GM23338 (cell line): ENCODE data around the gene KCNAB2. TPM values are rescaled to one million over a fixed set of nuclear protein-coding genes. Genes with fewer than 3 reads are reported as not detected.
A peak's percentile ranks its signal among the peaks of the same experiment; 100 is the strongest.

Source experiments
- ATAC-seq: fragments of 200-7000 bp; cut with Tn5 transposase; 3 replicates; pipeline ENCODE4 v1.9.1; 2020
- DNase-seq: peaks from one replicate; pipeline ENCODE4 v3.0.0-alpha.2; 2015; ENCODE audit warnings: low spot score
- H2AFZ ChIP-seq: fragments of 200-600 bp; sonication (generic); 2 replicates; pipeline ENCODE4 v1.8.0; 2016; ENCODE audit warnings: antibody characterized with exemption, mild to moderate bottlenecking, moderate library complexity
- H3F3A ChIP-seq: fragments of 200-600 bp; sonication (generic); replicated peaks from 2 replicates; pipeline ENCODE4 v1.8.0; 2017; ENCODE audit warnings: antibody characterized with exemption, mixed run types, low read depth
- H3K27ac ChIP-seq: fragments of 200-600 bp; sonication (generic); 2 replicates; pipeline ENCODE4 v1.6.1; 2016; ENCODE audit warnings: low read depth
- H3K27me3 ChIP-seq: fragments of 200-600 bp; sonication (generic); 2 replicates; pipeline ENCODE4 v1.8.0; 2016; ENCODE audit warnings: mild to moderate bottlenecking, mixed run types, moderate library complexity; ENCODE audit not compliant: insufficient read depth
- H3K36me3 ChIP-seq: fragments of 200-600 bp; sonication (generic); 2 replicates; pipeline ENCODE4 v1.8.0; 2016; ENCODE audit warnings: mild to moderate bottlenecking; ENCODE audit not compliant: insufficient read depth
- H3K4me1 ChIP-seq: fragments of 200-600 bp; sonication (generic); 2 replicates; pipeline ENCODE4 v1.8.0; 2016; ENCODE audit warnings: mild to moderate bottlenecking, moderate library complexity; ENCODE audit not compliant: insufficient read depth
- H3K4me2 ChIP-seq: fragments of 200-600 bp; sonication (generic); 2 replicates; pipeline ENCODE4 v1.7.1; 2017; ENCODE audit warnings: mixed run types
- H3K4me3 ChIP-seq: fragments of 200-600 bp; sonication (generic); 2 replicates; pipeline ENCODE4 v1.6.1; 2016; ENCODE audit warnings: mixed run types
- H3K79me2 ChIP-seq: fragments of 200-600 bp; sonication (generic); replicated peaks from 2 replicates; pipeline ENCODE4 v1.8.0; 2017; ENCODE audit warnings: mild to moderate bottlenecking; ENCODE audit not compliant: insufficient read depth
- H3K9me2 ChIP-seq: fragments of 200-600 bp; sonication (generic); 2 replicates; pipeline ENCODE4 v1.8.0; 2017; ENCODE audit not compliant: insufficient read depth
- H4K20me1 ChIP-seq: fragments of 200-600 bp; sonication (generic); replicated peaks from 2 replicates; pipeline ENCODE4 v1.8.0; 2017; ENCODE audit warnings: mild to moderate bottlenecking; ENCODE audit not compliant: insufficient read depth
- H3K27ac Mint-ChIP-seq: 2 replicates; pipeline ENCODE4 v1.8.0; 2020; ENCODE audit warnings: inconsistent platforms, mild to moderate bottlenecking, moderate library complexity, mixed read lengths
- H3K27me3 Mint-ChIP-seq: 3 replicates; pipeline ENCODE4 v1.8.0; 2022; ENCODE audit warnings: low read depth, mild to moderate bottlenecking, moderate library complexity, mixed read lengths, inconsistent platforms; ENCODE audit not compliant: insufficient read depth, poor library complexity
- H3K36me3 Mint-ChIP-seq: 3 replicates; pipeline ENCODE4 v1.8.0; 2021; ENCODE audit warnings: low read depth, mild to moderate bottlenecking, inconsistent platforms, moderate library complexity, mixed read lengths
- H3K4me1 Mint-ChIP-seq: 3 replicates; pipeline ENCODE4 v1.8.0; 2020; ENCODE audit warnings: mild to moderate bottlenecking, inconsistent platforms, mixed read lengths
- H3K4me3 Mint-ChIP-seq: 3 replicates; pipeline ENCODE4 v1.8.0; 2021; ENCODE audit warnings: moderate library complexity, mild to moderate bottlenecking, inconsistent platforms, mixed read lengths
- H3K9me3 Mint-ChIP-seq: 3 replicates; pipeline ENCODE4 v1.8.0; 2020; ENCODE audit warnings: moderate library complexity, mild to moderate bottlenecking, inconsistent platforms, mixed read lengths
- CREB1 ChIP-seq: fragments of 250-450 bp; sonication (Bioruptor Pico); IDR thresholded peaks from 2 replicates; pipeline ENCODE4 v1.5.0; 2020; ENCODE audit warnings: low read depth, mild to moderate bottlenecking, moderate library complexity
- EZH2 ChIP-seq: fragments of 200-600 bp; sonication (generic); IDR thresholded peaks from one replicate; pipeline ENCODE4 v1.8.0; 2017; ENCODE audit warnings: antibody characterized with exemption, mild to moderate bottlenecking, low read depth; ENCODE audit not compliant: unreplicated experiment
- JUNB ChIP-seq: IDR thresholded peaks from one replicate; pipeline ENCODE4 v1.6.1; 2016; ENCODE audit warnings: antibody characterized with exemption; ENCODE audit not compliant: unreplicated experiment
- NANOG ChIP-seq: IDR thresholded peaks from 2 replicates; pipeline ENCODE4 v1.6.1; 2016; ENCODE audit warnings: antibody characterized with exemption, borderline replicate concordance
- POLR2AphosphoS5 ChIP-seq: IDR thresholded peaks from 2 replicates; pipeline ENCODE4 v1.6.1; 2016; ENCODE audit warnings: antibody characterized with exemption, low read depth
- polyA plus RNA-seq: library from polyadenylated mRNA; unstranded; fragments of >200 nt; fragmentation: Nextera tagmentation; extraction: Ambion mirVana; gene quantifications from 2 replicates; pipeline ENCODE4 v1.2.1, GENCODE V29; 2016
- total RNA-seq: library from RNA; depleted of rRNA; stranded (reverse); fragments of >200 nt; shearing (Covaris generic); gene quantifications from 2 replicates; pipeline ENCODE4 v1.2.3, GENCODE V29; 2014
- TF ChIP-seq, protein P1 (sequence below): IDR thresholded peaks from 2 replicates; pipeline ENCODE4 v1.6.1; 2016; ENCODE audit warnings: antibody characterized with exemption
- TF ChIP-seq, protein P2 (sequence below): IDR thresholded peaks from one replicate; pipeline ENCODE4 v1.6.1; 2018; ENCODE audit warnings: antibody characterized with exemption; ENCODE audit not compliant: unreplicated experiment

KCNAB2 gene
- total and polyA plus RNA-seq, 2 experiments from 2014 or later, result 3.0 to 3.7 TPM

DNA sequence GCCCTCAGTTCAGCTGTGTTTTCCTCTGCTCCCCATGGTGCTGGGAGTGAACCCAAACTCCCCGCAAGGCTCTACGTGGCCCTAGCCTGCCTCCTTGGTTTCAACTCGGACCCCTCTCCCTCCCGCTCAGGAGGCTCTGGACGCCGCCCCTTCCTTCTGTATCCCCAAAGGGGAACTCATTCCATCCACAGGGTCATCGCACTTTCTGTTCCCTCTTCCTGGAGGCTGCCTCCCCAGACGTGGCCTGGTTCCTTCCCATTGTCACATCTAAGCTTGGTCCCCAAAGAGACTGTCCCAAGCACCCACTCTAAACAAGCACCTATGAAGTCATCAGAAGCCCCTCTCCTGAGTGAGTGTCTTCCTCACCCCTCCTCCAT lies 10.9 kb downstream of the KCNAB2 start (continued):
- TF ChIP-seq, protein P1, sequence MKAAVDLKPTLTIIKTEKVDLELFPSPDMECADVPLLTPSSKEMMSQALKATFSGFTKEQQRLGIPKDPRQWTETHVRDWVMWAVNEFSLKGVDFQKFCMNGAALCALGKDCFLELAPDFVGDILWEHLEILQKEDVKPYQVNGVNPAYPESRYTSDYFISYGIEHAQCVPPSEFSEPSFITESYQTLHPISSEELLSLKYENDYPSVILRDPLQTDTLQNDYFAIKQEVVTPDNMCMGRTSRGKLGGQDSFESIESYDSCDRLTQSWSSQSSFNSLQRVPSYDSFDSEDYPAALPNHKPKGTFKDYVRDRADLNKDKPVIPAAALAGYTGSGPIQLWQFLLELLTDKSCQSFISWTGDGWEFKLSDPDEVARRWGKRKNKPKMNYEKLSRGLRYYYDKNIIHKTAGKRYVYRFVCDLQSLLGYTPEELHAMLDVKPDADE, result no peak

DNA sequence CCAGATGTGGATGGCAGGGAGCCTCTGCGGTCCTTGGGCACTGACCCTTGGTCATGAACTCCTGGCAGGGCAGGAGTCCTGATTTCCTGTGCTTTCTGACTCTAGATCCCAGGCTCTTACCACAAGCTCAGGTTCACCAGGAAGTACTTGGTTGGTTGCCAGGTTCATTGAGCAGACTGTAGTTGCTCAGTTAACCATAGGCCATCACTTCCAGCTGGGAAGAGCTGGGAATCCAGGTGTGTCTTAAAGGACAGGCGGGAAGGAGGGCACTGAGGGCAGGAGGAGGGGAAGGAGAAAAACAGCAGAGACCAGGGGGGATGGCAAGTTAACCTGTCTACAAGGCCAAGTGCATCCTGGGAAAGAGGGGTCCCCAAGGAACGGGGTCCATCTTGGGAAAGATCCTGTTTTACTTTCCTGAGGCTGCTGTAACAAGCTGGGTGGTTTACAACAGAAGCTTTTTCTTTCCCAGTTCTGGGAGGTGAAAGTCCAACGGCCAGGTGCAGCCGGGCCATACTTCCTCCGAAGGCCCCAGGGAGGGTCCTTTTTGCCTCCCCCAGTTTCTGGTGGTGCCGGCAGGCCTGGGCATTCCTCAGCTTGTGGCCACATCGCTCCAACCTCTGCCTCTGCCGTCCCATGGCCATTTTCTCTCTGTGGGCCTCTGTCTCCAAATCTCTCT lies 11.6 kb downstream of the KCNAB2 start:
- no peaks in the 10 kb centered on the region for H3K27me3 ChIP-seq
- no peaks in the 10 kb centered on the region for H4K20me1 ChIP-seq
- no peaks in the 10 kb centered on the region for H3K36me3 ChIP-seq
- H3K9me3 Mint-ChIP-seq, result no peaks in the 10 kb centered on the region
- ATAC-seq (no peak), DNase-seq (no peak)
- no peaks in the 10 kb centered on the region for H3K79me2 ChIP-seq
- no peak overlapping the region for H3K4me3 ChIP-seq
- no peaks in the 10 kb centered on the region for H3K9me2 ChIP-seq
- no peak overlapping the region for H2AFZ ChIP-seq
- H3F3A ChIP-seq, result no peaks in the 10 kb centered on the region
- H3K27ac Mint-ChIP-seq, result peak overlapping the region; percentile 50; the same call in 1 of the 2 replicates
- peaks cover 11% of the 10 kb centered on the region for H3K4me1 Mint-ChIP-seq
- H3K27ac ChIP-seq, result no peak overlapping the region
- H3K4me3 Mint-ChIP-seq, result no peak overlapping the region
- peaks cover 7% of the 10 kb centered on the region for H3K27me3 Mint-ChIP-seq
- TF ChIP-seq NANOG, result no peak
- H3K4me1 ChIP-seq, result peaks cover 3% of the 10 kb centered on the region
- H3K36me3 Mint-ChIP-seq, result no peaks in the 10 kb centered on the region
- H3K4me2 ChIP-seq, result no peak overlapping the region

DNA sequence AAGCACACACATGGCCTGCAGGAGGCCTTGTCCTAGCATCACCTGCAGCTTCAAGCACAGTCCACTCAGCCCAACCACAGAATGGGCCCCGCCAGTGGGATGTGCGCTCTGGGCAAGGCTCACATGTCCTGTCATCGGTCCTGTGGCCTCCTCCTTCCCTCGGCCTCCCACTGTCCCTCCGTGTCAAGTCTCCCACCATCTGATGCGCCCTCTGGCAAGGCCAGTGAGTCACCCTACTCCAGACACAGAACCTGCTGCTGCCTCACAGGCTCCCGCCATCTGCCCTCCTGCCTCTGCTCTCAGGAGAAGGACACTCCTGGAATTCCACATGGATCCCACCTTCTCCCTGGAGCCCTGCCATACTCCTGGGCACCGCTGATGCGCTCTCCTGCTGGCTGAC lies 14.2 kb downstream of the KCNAB2 start:
- Histone ChIP-seq H3K27ac (no peak overlapping the region), H2AFZ (no peak overlapping the region), H3K9me2 (no peaks in the 10 kb centered on the region), H3K4me2 (no peak overlapping the region), H3K36me3 (no peaks in the 10 kb centered on the region), H3K79me2 (no peaks in the 10 kb centered on the region), H3F3A (no peaks in the 10 kb centered on the region), H3K4me3 (no peak overlapping the region), H4K20me1 (no peaks in the 10 kb centered on the region), H3K27me3 (no peaks in the 10 kb centered on the region), H3K4me1 (no peaks in the 10 kb centered on the region)
- no peaks in the 10 kb centered on the region; the same call in 2 of the 3 replicates for H3K4me1 Mint-ChIP-seq
- ATAC-seq (no peak), DNase-seq (no peak)
- TF ChIP-seq, protein P2, sequence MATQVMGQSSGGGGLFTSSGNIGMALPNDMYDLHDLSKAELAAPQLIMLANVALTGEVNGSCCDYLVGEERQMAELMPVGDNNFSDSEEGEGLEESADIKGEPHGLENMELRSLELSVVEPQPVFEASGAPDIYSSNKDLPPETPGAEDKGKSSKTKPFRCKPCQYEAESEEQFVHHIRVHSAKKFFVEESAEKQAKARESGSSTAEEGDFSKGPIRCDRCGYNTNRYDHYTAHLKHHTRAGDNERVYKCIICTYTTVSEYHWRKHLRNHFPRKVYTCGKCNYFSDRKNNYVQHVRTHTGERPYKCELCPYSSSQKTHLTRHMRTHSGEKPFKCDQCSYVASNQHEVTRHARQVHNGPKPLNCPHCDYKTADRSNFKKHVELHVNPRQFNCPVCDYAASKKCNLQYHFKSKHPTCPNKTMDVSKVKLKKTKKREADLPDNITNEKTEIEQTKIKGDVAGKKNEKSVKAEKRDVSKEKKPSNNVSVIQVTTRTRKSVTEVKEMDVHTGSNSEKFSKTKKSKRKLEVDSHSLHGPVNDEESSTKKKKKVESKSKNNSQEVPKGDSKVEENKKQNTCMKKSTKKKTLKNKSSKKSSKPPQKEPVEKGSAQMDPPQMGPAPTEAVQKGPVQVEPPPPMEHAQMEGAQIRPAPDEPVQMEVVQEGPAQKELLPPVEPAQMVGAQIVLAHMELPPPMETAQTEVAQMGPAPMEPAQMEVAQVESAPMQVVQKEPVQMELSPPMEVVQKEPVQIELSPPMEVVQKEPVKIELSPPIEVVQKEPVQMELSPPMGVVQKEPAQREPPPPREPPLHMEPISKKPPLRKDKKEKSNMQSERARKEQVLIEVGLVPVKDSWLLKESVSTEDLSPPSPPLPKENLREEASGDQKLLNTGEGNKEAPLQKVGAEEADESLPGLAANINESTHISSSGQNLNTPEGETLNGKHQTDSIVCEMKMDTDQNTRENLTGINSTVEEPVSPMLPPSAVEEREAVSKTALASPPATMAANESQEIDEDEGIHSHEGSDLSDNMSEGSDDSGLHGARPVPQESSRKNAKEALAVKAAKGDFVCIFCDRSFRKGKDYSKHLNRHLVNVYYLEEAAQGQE, result no peak
- TF ChIP-seq EZH2 (no peak), POLR2AphosphoS5 (no peak), CREB1 (CRISPR knock-in tag) (no peak), JUNB (no peak)
- no peaks in the 10 kb centered on the region for H3K36me3 Mint-ChIP-seq
- H3K27ac Mint-ChIP-seq, result no peak overlapping the region
- no peak overlapping the region for H3K4me3 Mint-ChIP-seq
- H3K9me3 Mint-ChIP-seq, result 0 out of 3 replicates have a peak, but pooled peaks cover 2% of the 10 kb centered on the region
- H3K27me3 Mint-ChIP-seq, result peaks cover 4% of the 10 kb centered on the region
